ENCODE results near the gene ARVCF.

The ARVCF gene

GRCh38 chr22:20029550-20030225 is 13.1 kb upstream of the ARVCF start:
- DNase-seq = no peak

GRCh38 chr22:20028855-20029549 is 12.4 kb upstream of the ARVCF start:
- no peak for DNase-seq

GRCh38 chr22:20027966-20028854 is 11.6 kb upstream of the ARVCF start:
- peak; percentile 28 for DNase-seq

- no peak for DNase-seq
These were observed 10.5 kb upstream of the ARVCF start for GRCh38 chr22:20026996-20027601.

GRCh38 chr22:20026204-20026908 is 9.7 kb upstream of the ARVCF start:
- no peak for DNase-seq

GRCh38 chr22:20025401-20026203 is 9.0 kb upstream of the ARVCF start:
- DNase-seq = no peak

GRCh38 chr22:20024650-20025397 is 8.2 kb upstream of the ARVCF start:
- DNase-seq = no peak

GRCh38 chr22:20024225-20024624 is 7.6 kb upstream of the ARVCF start:
- DNase-seq = no peak

- no peak for DNase-seq
These were observed 6.5 kb upstream of the ARVCF start for GRCh38 chr22:20022978-20023613.

- DNase-seq = no peak
These were observed 5.8 kb upstream of the ARVCF start for GRCh38 chr22:20022231-20022977.

- no peak for DNase-seq
These were observed 4.9 kb upstream of the ARVCF start for GRCh38 chr22:20021196-20022181.

GRCh38 chr22:20020533-20021195 is 4.0 kb upstream of the ARVCF start, which contains the start of gene TANGO2:
Gene TANGO2, plus strand, starts transcription at chr22:20021110. Its CDS starts 15,689 bp downstream, at chr22:20036799.
- DNase-seq = peak; percentile 94

GRCh38 chr22:20019661-20020532 is 3.3 kb upstream of the ARVCF start:
- no peak for DNase-seq

GRCh38 chr22:20018001-20018400 is 1.4 kb upstream of the ARVCF start:
- DNase-seq = no peak

- no peak for DNase-seq
These were observed 967 bp upstream of the ARVCF start for GRCh38 chr22:20017622-20017958.

GRCh38 chr22:20015971-20016733 is 471 bp downstream of the ARVCF start:
- DNase-seq = no peak

Data from CD4-positive, alpha-beta T cell treated with Interleukin-21 for 1 hour (primary cell).